Bronchial epithelial cell (primary cell): ENCODE data around the gene ERO1B. TPM values are rescaled to one million over a fixed set of nuclear protein-coding genes. Genes with fewer than 3 reads are reported as not detected.

ENCODE experiments used
- DNase-seq: peaks from one replicate; pipeline ENCODE4 v3.0.0-alpha.2; 2010; ENCODE audit warnings: low read depth
- FAIRE-seq: peaks from 2 replicates; lab custom pipeline; 2011; peaks lifted over from hg19 to GRCh38; lab: Jason Lieb, UNC
- H3K27me3 ChIP-seq: 2 replicates; pipeline ENCODE4 v1.5.1; 2011; ENCODE audit warnings: low read length; ENCODE audit not compliant: control insufficient read depth, insufficient read depth
- H3K36me3 ChIP-seq: 2 replicates; pipeline ENCODE4 v1.5.1; 2011; ENCODE audit warnings: low read length; ENCODE audit not compliant: control insufficient read depth, insufficient read depth
- H3K4me3 ChIP-seq: 2 replicates; pipeline ENCODE4 v1.5.1; 2011; ENCODE audit warnings: mild to moderate bottlenecking, low read depth, low read length, control low read depth
- total RNA-seq: library from RNA; depleted of rRNA; stranded (reverse); fragments of >200 nt; gene quantifications from 2 replicates; pipeline ENCODE4 v1.2.1, GENCODE V29; 2014
- TF ChIP-seq, protein P1 (sequence below): IDR thresholded peaks from 2 replicates; pipeline ENCODE4 v1.5.1; 2011; ENCODE audit warnings: mild to moderate bottlenecking, moderate library complexity, low read length, control low read depth, inconsistent platforms; ENCODE audit not compliant: insufficient read depth, severe bottlenecking

The ERO1B gene
- total RNA-seq, 1 donor from 2014 or later: 5.0 TPM

GRCh38 chr1:236275061-236275460 lies 6.7 kb downstream of the ERO1B start:
- Histone ChIP-seq H3K36me3 (no peaks in the 10 kb centered on the region), H3K27me3 (no peaks in the 10 kb centered on the region), H3K4me3 (no peak overlapping the region)
- no peak for DNase-seq
- TF ChIP-seq, protein P1, sequence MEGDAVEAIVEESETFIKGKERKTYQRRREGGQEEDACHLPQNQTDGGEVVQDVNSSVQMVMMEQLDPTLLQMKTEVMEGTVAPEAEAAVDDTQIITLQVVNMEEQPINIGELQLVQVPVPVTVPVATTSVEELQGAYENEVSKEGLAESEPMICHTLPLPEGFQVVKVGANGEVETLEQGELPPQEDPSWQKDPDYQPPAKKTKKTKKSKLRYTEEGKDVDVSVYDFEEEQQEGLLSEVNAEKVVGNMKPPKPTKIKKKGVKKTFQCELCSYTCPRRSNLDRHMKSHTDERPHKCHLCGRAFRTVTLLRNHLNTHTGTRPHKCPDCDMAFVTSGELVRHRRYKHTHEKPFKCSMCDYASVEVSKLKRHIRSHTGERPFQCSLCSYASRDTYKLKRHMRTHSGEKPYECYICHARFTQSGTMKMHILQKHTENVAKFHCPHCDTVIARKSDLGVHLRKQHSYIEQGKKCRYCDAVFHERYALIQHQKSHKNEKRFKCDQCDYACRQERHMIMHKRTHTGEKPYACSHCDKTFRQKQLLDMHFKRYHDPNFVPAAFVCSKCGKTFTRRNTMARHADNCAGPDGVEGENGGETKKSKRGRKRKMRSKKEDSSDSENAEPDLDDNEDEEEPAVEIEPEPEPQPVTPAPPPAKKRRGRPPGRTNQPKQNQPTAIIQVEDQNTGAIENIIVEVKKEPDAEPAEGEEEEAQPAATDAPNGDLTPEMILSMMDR: no peak
- no peak for FAIRE-seq

GRCh38 chr1:236273358-236273757 lies 8.4 kb downstream of the ERO1B start:
- TF ChIP-seq, protein P1: no peak
- peak; percentile 26 for DNase-seq
- no peaks in the 10 kb centered on the region for H3K27me3 ChIP-seq
- no peak for FAIRE-seq
- H3K36me3 ChIP-seq: no peaks in the 10 kb centered on the region
- no peak overlapping the region for H3K4me3 ChIP-seq

- TF ChIP-seq, protein P1: no peak
- DNase-seq: no peak
- Histone ChIP-seq H3K36me3 (no peaks in the 10 kb centered on the region), H3K4me3 (no peak overlapping the region), H3K27me3 (no peaks in the 10 kb centered on the region)
- no peak for FAIRE-seq
These were observed 12.3 kb downstream of the ERO1B start for GRCh38 chr1:236269439-236269838.

- Histone ChIP-seq H3K27me3 (no peaks in the 10 kb centered on the region), H3K36me3 (no peaks in the 10 kb centered on the region), H3K4me3 (no peak overlapping the region)
- FAIRE-seq: no peak
- no peak for DNase-seq
- TF ChIP-seq, protein P1: no peak
These were observed 19.9 kb downstream of the ERO1B start for GRCh38 chr1:236261898-236262297.

- no peak for FAIRE-seq
- TF ChIP-seq, protein P1: no peak
- Histone ChIP-seq H3K36me3 (no peaks in the 10 kb centered on the region), H3K27me3 (no peaks in the 10 kb centered on the region), H3K4me3 (no peak overlapping the region)
- DNase-seq: no peak
These were observed 20.7 kb downstream of the ERO1B start for GRCh38 chr1:236261033-236261432.

DNA sequence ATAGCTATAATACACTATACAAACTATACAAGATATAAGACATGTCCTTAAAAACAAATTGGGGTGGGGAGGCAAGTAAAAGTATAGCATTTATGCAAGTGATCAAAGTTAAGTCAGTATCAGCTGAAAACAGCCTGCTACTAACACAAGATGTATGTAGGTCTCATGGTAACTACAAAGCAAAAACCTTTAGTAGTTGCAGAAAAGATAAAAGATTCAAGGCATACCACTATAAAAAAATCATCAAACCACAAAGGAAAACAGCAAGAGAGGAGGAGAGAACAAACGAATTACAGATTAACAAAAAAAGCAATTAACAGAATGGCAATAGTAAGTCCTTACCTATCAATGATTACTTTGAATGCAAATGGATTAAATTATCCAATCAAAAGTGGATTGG lies 22.7 kb downstream of the ERO1B start:
- Histone ChIP-seq H3K27me3 (no peaks in the 10 kb centered on the region), H3K36me3 (no peaks in the 10 kb centered on the region), H3K4me3 (no peak overlapping the region)
- TF ChIP-seq, protein P1: no peak
- no peak for FAIRE-seq
- DNase-seq: no peak
